HG03139 (cell line): ENCODE data around the gene RBM4B.
A peak's percentile ranks its signal among the peaks of the same experiment; 100 is the strongest.

ENCODE experiments used
- ATAC-seq: cut with Tn5 transposase; IDR thresholded peaks from one replicate; pipeline ENCODE4 v1.9.1; 2021; ENCODE audit not compliant: unreplicated experiment

Gene RBM4B

GRCh38 chr11:66616379-66617154 lies 61.1 kb downstream of the RBM4B start, which contains the start of gene RBM14:
Gene RBM14 (plus strand): TSS chr11:66616630. CDS start chr11:66616721, 91 bp downstream.
- peak; percentile 85 for ATAC-seq
